Bone marrow (tissue), 2 donors: ENCODE results near the gene C20orf173.

Experiments used
- DNase-seq, 2 donors: peaks; one replicate each; lab custom pipeline; 2025; lab: John Stamatoyannopoulos, UW

Gene C20orf173

DNA sequence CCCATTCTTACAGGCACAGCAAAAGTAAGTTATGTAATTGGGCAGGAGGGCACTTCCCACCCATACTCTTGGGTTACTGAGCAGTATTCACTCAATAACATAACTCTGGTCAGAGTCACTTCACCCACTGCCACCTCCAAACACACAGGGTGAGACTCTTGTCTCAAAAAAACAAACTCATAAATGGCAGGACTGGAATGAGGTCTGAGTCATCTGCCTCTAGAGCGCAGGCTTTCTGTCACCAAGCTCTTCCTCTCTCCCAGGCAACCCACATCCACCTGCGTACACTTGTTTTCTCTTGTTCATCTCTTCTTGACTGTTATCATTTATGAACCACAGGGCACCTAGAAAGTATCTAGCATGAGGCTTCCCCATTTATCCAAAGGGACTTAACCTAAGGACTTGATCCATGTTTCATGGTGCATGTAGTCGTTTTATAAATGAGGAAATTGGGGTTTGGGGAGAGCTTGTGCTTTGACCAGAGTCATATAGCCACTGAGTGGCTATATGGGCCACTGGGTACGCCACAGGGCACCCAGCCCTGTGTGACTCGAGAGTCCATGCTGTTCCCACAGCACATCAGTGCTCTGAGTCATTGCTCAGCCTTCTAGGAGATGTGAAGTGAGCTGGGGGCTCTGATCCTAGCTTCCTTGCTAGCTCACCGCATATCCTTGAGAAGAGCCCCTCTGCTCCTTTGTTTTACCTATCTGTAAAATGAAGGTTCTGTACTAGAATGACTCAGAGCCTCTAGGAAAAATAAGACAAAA lies 22.4 kb downstream of the C20orf173 start:
- DNase-seq = no peak

GRCh38 chr20:35506179-35506578 lies 23.3 kb downstream of the C20orf173 start:
- DNase-seq = no peak

GRCh38 chr20:35504751-35505150 lies 24.7 kb downstream of the C20orf173 start:
- DNase-seq = no peak

- no peak for DNase-seq
Measured at GRCh38 chr20:35503841-35504561, 25.5 kb downstream of the C20orf173 start.

DNA sequence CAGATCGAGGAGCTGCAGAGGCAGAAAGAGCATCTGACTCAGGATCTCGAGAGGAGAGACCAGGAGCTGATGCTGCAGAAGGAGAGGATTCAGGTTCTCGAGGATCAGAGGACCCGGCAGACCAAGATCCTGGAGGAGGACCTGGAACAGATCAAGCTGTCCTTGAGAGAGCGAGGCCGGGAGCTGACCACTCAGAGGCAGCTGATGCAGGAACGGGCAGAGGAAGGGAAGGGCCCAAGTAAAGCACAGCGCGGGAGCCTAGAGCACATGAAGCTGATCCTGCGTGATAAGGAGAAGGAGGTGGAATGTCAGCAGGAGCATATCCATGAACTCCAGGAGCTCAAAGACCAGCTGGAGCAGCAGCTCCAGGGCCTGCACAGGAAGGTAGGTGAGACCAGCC lies 26.2 kb downstream of the C20orf173 start:
- DNase-seq = no peak

- DNase-seq = no peak
Measured at GRCh38 chr20:35502352-35502751, 27.1 kb downstream of the C20orf173 start.

DNA sequence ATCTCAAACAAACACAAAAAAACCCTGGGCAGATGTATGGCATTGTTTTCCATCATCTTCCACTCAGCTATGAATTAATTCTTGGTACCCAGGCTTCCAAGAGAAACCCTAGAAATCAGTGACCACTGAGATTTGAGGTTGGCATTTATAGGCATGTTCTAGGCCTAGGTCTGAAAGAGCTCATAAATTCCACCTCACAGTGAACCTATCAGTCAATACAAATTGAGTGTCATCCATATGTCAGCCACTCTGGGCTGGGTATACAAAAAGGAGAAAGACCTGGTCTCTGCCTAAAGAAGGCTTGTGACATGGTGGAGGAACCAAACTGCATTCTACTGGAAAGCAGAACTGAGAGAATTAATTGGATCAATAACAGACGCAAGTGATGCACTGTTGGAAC lies 30.2 kb downstream of the C20orf173 start:
- DNase-seq = no peak

- DNase-seq = no peak
Measured at GRCh38 chr20:35497780-35498189, 31.7 kb downstream of the C20orf173 start.

GRCh38 chr20:35497320-35497719 lies 32.1 kb downstream of the C20orf173 start:
- DNase-seq = no peak

GRCh38 chr20:35496481-35496880 lies 33.0 kb downstream of the C20orf173 start:
- DNase-seq = no peak

GRCh38 chr20:35492352-35492751 lies 37.1 kb downstream of the C20orf173 start:
- DNase-seq = no peak

GRCh38 chr20:35491823-35492222 lies 37.6 kb downstream of the C20orf173 start:
- DNase-seq = no peak

GRCh38 chr20:35490736-35491181 lies 38.7 kb downstream of the C20orf173 start:
- DNase-seq = peak; percentile 45 to 75

- no peak for DNase-seq
Measured at GRCh38 chr20:35489717-35490116, 39.7 kb downstream of the C20orf173 start.

- no peak for DNase-seq
Measured at GRCh38 chr20:35487479-35487878, 42.0 kb downstream of the C20orf173 start.

DNA sequence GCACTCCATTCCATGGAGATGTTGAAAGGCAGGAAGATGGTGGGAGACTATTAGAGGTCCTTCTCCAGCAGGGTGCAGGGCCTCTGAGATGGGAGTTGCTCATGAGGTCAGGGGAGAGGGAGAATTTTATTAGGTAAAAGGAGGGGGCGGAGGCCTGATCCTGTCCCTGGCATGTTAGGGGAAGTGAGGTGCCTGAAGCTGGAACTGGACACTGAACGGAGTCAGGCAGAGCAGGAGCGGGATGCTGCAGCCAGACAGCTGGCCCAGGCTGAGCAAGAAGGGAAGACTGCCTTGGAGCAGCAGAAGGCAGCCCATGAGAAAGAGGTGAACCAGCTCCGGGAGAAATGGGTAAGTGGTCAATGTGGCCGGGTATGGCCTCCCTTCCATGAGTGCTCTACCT lies 49.7 kb downstream of the C20orf173 start:
- DNase-seq = no peak

GRCh38 chr20:35478804-35479472 lies 50.5 kb downstream of the C20orf173 start:
- no peak for DNase-seq
